ENCODE data around the gene OR2B6.

Gene OR2B6

DNA sequence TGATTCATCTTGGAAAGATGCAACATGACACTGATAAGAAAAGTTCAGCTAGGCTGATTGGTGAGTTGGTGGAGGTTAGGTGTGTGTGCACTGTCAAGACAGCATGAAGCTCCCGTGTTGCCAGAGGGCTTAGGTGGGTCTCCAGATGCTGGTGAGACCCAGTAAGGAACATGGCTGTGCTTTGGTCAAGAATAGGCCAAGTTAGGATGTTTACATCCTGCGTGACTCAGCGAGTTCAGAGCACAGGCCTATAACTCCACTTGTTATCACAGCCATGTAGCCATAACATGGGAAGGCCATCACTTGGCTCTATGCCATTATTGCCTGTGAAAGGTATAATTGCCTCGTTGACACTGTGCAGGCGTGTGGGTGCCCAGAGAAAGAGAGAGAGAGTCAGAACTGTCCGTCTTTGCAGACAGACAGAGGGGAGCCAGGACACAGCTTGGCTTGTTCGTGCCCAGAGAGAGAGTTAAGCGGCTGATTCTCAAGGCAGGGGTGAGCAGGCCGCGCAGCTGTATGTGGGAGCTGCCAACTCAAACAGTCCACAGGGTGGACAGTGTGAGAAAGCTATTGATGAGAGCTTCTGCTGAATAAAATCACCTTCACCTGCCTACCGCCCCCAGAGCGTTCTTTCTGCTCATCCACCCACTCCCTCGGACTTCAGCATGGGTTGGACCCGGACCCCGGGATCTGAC lies 43.5 kb downstream of the OR2B6 start:
- DNase-seq (ENCODE audit: low spot score): no peak

DNA sequence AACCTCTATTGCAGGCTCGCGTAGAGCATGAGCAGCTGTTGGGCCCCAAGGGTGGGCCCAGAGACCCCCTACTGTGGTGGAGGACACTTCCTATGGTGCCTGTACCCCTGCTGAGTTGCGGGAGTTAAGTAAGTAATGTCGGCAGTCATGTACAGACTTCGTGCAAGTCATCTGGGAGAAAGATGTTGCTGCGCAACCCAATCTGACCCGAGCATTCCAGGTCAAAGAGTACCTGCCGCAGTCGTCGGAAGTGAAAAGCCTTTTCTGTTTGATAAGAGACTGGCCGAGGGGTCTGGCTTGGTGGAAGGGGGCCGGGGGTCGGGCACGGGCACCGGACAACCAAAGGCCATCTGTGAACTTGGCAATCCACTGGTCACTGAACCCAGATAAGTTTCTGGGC lies 44.3 kb downstream of the OR2B6 start:
- DNase-seq (ENCODE audit: low spot score): no peak

- peak; percentile 81 for DNase-seq (ENCODE audit: low spot score)
Observed at GRCh38 chr6:28001751-28002150, 44.7 kb downstream of the OR2B6 start.

GRCh38 chr6:28002161-28002560 lies 45.1 kb downstream of the OR2B6 start:
- peak; percentile 92 for DNase-seq (ENCODE audit: low spot score)

- no peak for DNase-seq (ENCODE audit: low spot score)
Observed at GRCh38 chr6:28003059-28003458, 46.0 kb downstream of the OR2B6 start.

DNA sequence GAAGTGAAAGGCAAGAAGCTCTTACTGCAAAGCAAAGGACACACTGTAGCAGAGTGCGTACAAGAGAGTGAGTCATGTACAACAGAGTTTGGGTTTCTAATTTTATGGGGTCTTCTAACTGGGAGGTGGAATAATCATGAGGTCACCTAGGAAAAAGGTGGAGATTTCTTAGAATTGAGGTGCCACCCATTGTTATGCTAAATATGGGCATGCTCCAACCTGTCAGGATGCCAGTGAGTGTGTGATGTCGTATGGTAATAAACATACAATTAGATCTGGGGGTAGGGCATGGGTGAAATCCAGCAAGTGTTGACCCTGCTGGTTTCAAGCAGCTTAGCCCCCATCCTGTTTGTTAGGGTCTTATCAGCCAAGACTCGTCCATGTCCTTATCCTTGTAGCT lies 46.6 kb downstream of the OR2B6 start:
- DNase-seq (ENCODE audit: low spot score): no peak

DNA sequence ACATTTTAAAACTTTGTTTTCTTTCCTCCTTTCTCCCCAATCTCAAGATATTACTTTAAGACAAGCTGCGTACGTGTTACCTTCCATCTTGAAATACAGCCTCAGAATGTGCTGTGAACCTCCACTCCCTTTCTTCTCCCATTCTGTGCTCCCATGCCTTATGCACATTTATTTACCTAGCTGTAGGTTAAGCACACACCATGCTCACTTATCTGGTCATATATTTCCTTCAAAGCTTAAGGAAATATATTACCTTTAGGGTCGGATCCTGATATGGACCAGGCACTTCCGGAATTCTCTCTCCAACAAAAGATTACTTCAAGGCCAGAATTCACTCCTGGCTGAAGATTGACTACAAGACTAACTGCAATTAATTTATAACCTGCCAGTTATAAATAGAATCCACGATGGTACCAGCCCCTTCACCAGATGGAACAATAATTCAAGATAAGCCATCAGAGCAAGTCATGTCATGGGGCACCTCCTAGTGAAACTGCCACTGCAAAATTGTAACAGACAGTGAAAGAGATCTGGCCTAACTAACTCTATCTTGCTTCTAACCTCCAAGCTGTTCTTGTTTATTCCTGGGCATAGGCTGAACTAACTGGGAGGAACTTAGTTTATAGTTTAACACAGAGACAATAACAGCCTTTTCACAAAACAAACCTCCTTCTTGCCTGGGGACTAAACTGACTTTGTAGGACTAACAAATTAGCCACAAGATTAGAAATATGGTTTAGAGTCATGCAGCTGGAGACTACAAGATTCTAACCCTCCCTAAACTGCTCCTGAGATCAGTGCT lies 47.5 kb downstream of the OR2B6 start:
- DNase-seq (ENCODE audit: low spot score): no peak

DNA sequence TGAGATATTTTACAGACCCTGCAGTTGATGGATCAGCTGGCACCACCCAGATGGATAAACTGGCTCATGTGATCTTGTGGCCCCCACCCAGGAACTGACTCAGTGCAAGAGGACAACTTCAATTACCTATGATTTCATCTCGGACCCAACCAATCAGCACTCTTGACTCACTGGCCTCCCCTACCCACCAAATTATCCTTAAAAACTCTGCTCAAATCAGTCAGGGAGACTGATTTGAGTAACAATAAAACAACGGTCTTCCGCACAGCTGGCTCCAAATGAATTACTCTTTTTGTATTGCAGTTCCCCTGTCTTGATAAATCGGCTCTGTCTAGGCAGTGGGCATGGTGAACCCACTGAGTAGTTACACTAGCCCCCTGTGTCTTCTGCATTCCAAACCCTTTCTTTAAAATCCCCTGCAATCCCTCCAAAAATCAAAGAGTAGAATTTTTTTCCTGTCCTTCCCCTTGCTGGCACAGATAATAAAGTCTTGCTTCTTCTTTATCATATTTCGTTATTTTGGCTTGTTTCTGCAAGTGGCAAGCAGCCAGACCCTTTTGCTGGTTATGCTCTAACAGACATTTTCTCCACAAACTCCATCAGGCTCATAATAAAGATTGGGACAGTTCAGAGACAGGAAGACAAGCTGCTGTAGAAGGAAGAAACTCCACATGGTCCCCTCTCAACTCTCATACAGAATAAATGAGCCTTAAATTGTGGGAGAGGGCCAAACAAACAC lies 48.3 kb downstream of the OR2B6 start:
- no peak for DNase-seq (ENCODE audit: low spot score)

- no peak for DNase-seq (ENCODE audit: low spot score)
Observed at GRCh38 chr6:28005975-28006374, 48.9 kb downstream of the OR2B6 start.
